GM12878 (cell line): ENCODE measurements around the gene CNTN2.

Experiments used
- BACH1 ChIP-seq: fragments of 450-650 bp; IDR thresholded peaks from 2 replicates; pipeline ENCODE4 v1.6.1; 2017; ENCODE audit warnings: mild to moderate bottlenecking, borderline replicate concordance
- CHD2 ChIP-seq: IDR thresholded peaks from 2 replicates; pipeline ENCODE4 v1.6.1; 2011; ENCODE audit warnings: low read depth, low read length, improper control_type of control experiment, borderline replicate concordance
- MAX ChIP-seq: IDR thresholded peaks from 2 replicates; pipeline ENCODE4 v1.6.1; 2012; ENCODE audit warnings: low read depth, low read length, improper control_type of control experiment
- SP1 ChIP-seq: IDR thresholded peaks from one replicate; pipeline ENCODE4 v1.6.1; 2011; ENCODE audit warnings: low read depth, low read length
- STAT1 ChIP-seq: fragments of 450-650 bp; conservative IDR thresholded peaks from 2 replicates; pipeline ENCODE4 v1.6.1; 2014; ENCODE audit warnings: antibody characterized with exemption, mild to moderate bottlenecking

- TF ChIP-seq MAX (no peak), STAT1 (no peak), SP1 (no peak), CHD2 (no peak), BACH1 (no peak)
Observed at GRCh38 chr1:205016075-205016474, 26.9 kb upstream of the CNTN2 start.
